ENCODE measurements around the gene SH2D7.
A peak's percentile ranks its signal among the peaks of the same experiment; 100 is the strongest.

The SH2D7 gene

DNA sequence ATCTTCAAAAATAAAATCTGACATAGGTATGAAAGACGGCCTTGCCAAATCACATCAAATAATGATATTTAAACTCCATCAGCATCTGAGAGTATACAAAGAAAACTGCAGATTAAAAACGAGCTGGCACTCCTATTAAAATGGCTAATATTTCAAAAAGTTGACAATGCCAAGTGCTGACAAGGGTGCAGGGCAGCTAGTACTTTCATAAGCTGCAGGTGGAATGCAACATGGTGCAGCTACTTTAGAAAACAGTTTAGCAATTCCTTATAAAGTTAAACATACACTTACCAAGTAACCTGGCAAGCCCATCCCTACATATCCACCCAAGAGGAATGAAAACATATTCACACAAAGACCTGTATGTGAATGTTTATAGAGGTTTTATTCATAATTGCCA is 37.8 kb upstream of the SH2D7 start:
- Histone ChIP-seq H3K79me2 (ENCODE audit: insufficient read depth, low read length) (peaks cover 14% of the 10 kb centered on the region), H3K9ac (ENCODE audit: low read length) (no peak overlapping the region), H3K27ac (ENCODE audit: low read depth, low read length, poor library complexity, severe bottlenecking) (no peak overlapping the region), H3K36me3 (ENCODE audit: insufficient read depth, low read length) (peaks cover 21% of the 10 kb centered on the region), H3K27me3 (ENCODE audit: insufficient read depth, low read length) (no peaks in the 10 kb centered on the region), H4K20me1 (ENCODE audit: insufficient read depth, low read length) (no peaks in the 10 kb centered on the region), H3K4me1 (ENCODE audit: insufficient read depth, low read length, severe bottlenecking) (peaks cover 90% of the 10 kb centered on the region), H2AFZ (ENCODE audit: low read length) (no peak overlapping the region), H3K9me3 (ENCODE audit: low read length) (no peaks in the 10 kb centered on the region), H3K4me2 (ENCODE audit: low read length) (no peak overlapping the region), H3K4me3 (ENCODE audit: low read depth, low read length, poor library complexity, severe bottlenecking) (no peak overlapping the region), H3K9me2 (ENCODE audit: low read depth, low read length) (no peaks in the 10 kb centered on the region), H3F3A (ENCODE audit: insufficient read depth, low read length) (no peaks in the 10 kb centered on the region)
- TF ChIP-seq CTCF (IDR thresholded peaks at IDR 0.05; ENCODE audit: low read length) = no peak
- TF ChIP-seq EZH2 (IDR thresholded peaks at IDR 0.05; ENCODE audit: borderline replicate concordance, low read length) = no peak

GRCh38 chr15:78054966-78055365 is 37.4 kb upstream of the SH2D7 start:
- Histone ChIP-seq H3K4me3 (ENCODE audit: low read depth, low read length, poor library complexity, severe bottlenecking) (no peak overlapping the region), H4K20me1 (ENCODE audit: insufficient read depth, low read length) (no peaks in the 10 kb centered on the region), H3K9ac (ENCODE audit: low read length) (no peak overlapping the region), H3K79me2 (ENCODE audit: insufficient read depth, low read length) (peaks cover 18% of the 10 kb centered on the region), H3K9me2 (ENCODE audit: low read depth, low read length) (no peaks in the 10 kb centered on the region), H3K27ac (ENCODE audit: low read depth, low read length, poor library complexity, severe bottlenecking) (peak overlapping the region; percentile 94), H3K4me2 (ENCODE audit: low read length) (no peak overlapping the region), H3K9me3 (ENCODE audit: low read length) (no peaks in the 10 kb centered on the region), H3K27me3 (ENCODE audit: insufficient read depth, low read length) (no peaks in the 10 kb centered on the region), H3K36me3 (ENCODE audit: insufficient read depth, low read length) (peaks cover 21% of the 10 kb centered on the region), H2AFZ (ENCODE audit: low read length) (no peak overlapping the region), H3F3A (ENCODE audit: insufficient read depth, low read length) (no peaks in the 10 kb centered on the region), H3K4me1 (ENCODE audit: insufficient read depth, low read length, severe bottlenecking) (peaks cover 90% of the 10 kb centered on the region)
- TF ChIP-seq CTCF (IDR thresholded peaks at IDR 0.05; ENCODE audit: low read length) (no peak), EZH2 (IDR thresholded peaks at IDR 0.05; ENCODE audit: borderline replicate concordance, low read length) (no peak)

GRCh38 chr15:78055919-78056713 is 36.2 kb upstream of the SH2D7 start:
- Histone ChIP-seq H3K4me1 (ENCODE audit: insufficient read depth, low read length, severe bottlenecking) (peaks cover 85% of the 10 kb centered on the region), H3K9me3 (ENCODE audit: low read length) (no peaks in the 10 kb centered on the region), H3K4me2 (ENCODE audit: low read length) (peak overlapping the region; percentile 61; the same call in 1 of the 2 replicates), H3K9me2 (ENCODE audit: low read depth, low read length) (no peaks in the 10 kb centered on the region), H3K36me3 (ENCODE audit: insufficient read depth, low read length) (peaks cover 18% of the 10 kb centered on the region), H3K79me2 (ENCODE audit: insufficient read depth, low read length) (peaks cover 21% of the 10 kb centered on the region), H4K20me1 (ENCODE audit: insufficient read depth, low read length) (no peaks in the 10 kb centered on the region), H3F3A (ENCODE audit: insufficient read depth, low read length) (no peaks in the 10 kb centered on the region), H3K27me3 (ENCODE audit: insufficient read depth, low read length) (no peaks in the 10 kb centered on the region), H3K27ac (ENCODE audit: low read depth, low read length, poor library complexity, severe bottlenecking) (peak overlapping the region; percentile 94), H3K4me3 (ENCODE audit: low read depth, low read length, poor library complexity, severe bottlenecking) (no peak overlapping the region), H2AFZ (ENCODE audit: low read length) (no peak overlapping the region), H3K9ac (ENCODE audit: low read length) (peak overlapping the region; percentile 8; the same call in 1 of the 2 replicates)
- TF ChIP-seq EZH2 (IDR thresholded peaks at IDR 0.05; ENCODE audit: borderline replicate concordance, low read length) = no peak
- no peak for TF ChIP-seq CTCF (IDR thresholded peaks at IDR 0.05; ENCODE audit: low read length)

Measured in OCI-LY1 (cell line).